Thyroid gland (tissue), 4 donors: ENCODE data around the gene UNC13A.

ENCODE experiments used
- POLR2A ChIP-seq, 2 donors: fragments of 450-650 bp; IDR thresholded peaks; one replicate each; pipeline ENCODE4 v1.6.1; 2017; ENCODE audit warnings: antibody characterized with exemption in 2 of 2, mild to moderate bottlenecking in 2 of 2, moderate library complexity in 1 of 2
- TF ChIP-seq, protein P1 (sequence below), 6 experiments: fragments of 200-600 bp in 3 of 6; fragments of 450-650 bp in 3 of 6; sonication (generic) in 3 of 6; IDR thresholded peaks; one replicate each; pipeline ENCODE4 v1.5.1; 2016 to 2019; ENCODE audit warnings: antibody characterized with exemption in 6 of 6, mild to moderate bottlenecking in 2 of 6, inconsistent platforms in 1 of 6, moderate library complexity in 1 of 6

GRCh38 chr19:17678836-17679235, 9.3 kb downstream of the UNC13A start:
- TF ChIP-seq POLR2A (IDR thresholded peaks at IDR 0.05) = no peak
- TF ChIP-seq, protein P1, sequence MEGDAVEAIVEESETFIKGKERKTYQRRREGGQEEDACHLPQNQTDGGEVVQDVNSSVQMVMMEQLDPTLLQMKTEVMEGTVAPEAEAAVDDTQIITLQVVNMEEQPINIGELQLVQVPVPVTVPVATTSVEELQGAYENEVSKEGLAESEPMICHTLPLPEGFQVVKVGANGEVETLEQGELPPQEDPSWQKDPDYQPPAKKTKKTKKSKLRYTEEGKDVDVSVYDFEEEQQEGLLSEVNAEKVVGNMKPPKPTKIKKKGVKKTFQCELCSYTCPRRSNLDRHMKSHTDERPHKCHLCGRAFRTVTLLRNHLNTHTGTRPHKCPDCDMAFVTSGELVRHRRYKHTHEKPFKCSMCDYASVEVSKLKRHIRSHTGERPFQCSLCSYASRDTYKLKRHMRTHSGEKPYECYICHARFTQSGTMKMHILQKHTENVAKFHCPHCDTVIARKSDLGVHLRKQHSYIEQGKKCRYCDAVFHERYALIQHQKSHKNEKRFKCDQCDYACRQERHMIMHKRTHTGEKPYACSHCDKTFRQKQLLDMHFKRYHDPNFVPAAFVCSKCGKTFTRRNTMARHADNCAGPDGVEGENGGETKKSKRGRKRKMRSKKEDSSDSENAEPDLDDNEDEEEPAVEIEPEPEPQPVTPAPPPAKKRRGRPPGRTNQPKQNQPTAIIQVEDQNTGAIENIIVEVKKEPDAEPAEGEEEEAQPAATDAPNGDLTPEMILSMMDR (IDR thresholded peaks at IDR 0.05) = no peak
